HepG2 (cell line): Measurements from ENCODE around the gene PLSCR1. TPM values are rescaled to one million over a fixed set of nuclear protein-coding genes. Genes with fewer than 3 reads are reported as not detected.

Experiments used
- ATAC-seq: fragments of 200-7000 bp; cut with Tn5 transposase; 3 replicates; pipeline ENCODE4 v1.9.1; 2020; ENCODE audit warnings: mild to moderate bottlenecking, moderate library complexity
- BruUV-seq: library from RNA; stranded (reverse); fragments of 400-500 nt; replicated peaks from 2 replicates; lab custom pipeline; 2021; lab: Mats Ljungman, UMichigan
- CTCF ChIA-PET: fragments of 300-600 bp; formaldehyde crosslinking; extraction: SDS; loops from one replicate; lab custom pipeline; 2021; ENCODE audit warnings: low total read pairs, inconsistent platforms, low intra/inter-chr PET ratio; lab: Yijun Ruan, JAX
- POLR2A ChIA-PET: fragments of 350-600 bp; sonication (Branson Sonifier 250); formaldehyde crosslinking; loops from one replicate; lab custom pipeline; 2020; ENCODE audit warnings: antibody characterized with exemption, inconsistent platforms; lab: Yijun Ruan, JAX
- DNase-seq: peaks from one replicate; pipeline ENCODE4 v3.0.0-alpha.2; 2015; ENCODE audit warnings: low spot score
- FAIRE-seq: peaks from 3 replicates; lab custom pipeline; 2011; peaks lifted over from hg19 to GRCh38; lab: Jason Lieb, UNC
- H2AFZ ChIP-seq: one replicate; pipeline ENCODE4 v1.6.1; 2011; ENCODE audit warnings: low read length, inconsistent platforms
- H3K27ac ChIP-seq: fragments of 300-600 bp; 3 replicates; pipeline ENCODE4 v1.8.0; 2011; ENCODE audit warnings: mixed run types, mild to moderate bottlenecking, mixed read lengths, low read length, inconsistent platforms; ENCODE audit not compliant: insufficient read depth; ENCODE audit errors: extremely low read length
- H3K27me3 ChIP-seq, 2 experiments: fragments of 200-600 bp in 1 of 2; 2 replicates in 1 of 2; 3 replicates in 1 of 2; pipeline versions ENCODE4 v1.6.0 to v1.8.0; 2011; ENCODE audit warnings: low read length in 2 of 2, mild to moderate bottlenecking in 2 of 2, moderate library complexity in 2 of 2, inconsistent platforms in 1 of 2; ENCODE audit not compliant: insufficient read depth in 2 of 2, control insufficient read depth in 1 of 2
- H3K36me3 ChIP-seq, 2 experiments: fragments of 200-600 bp in 1 of 2; replicated peaks in 1 of 2; 2 replicates in 1 of 2; 3 replicates in 1 of 2; pipeline versions ENCODE4 v1.5.1 to v1.8.0; 2011; ENCODE audit warnings: low read length in 2 of 2, inconsistent platforms in 1 of 2; ENCODE audit not compliant: insufficient read depth in 2 of 2, control insufficient read depth in 1 of 2
- H3K4me1 ChIP-seq: 2 replicates; pipeline ENCODE4 v1.5.1; 2012; ENCODE audit warnings: low read length, inconsistent platforms; ENCODE audit not compliant: insufficient read depth
- H3K4me2 ChIP-seq: 2 replicates; pipeline ENCODE4 v1.6.0; 2011; ENCODE audit warnings: low read depth, low read length, inconsistent platforms
- H3K4me3 ChIP-seq, 3 experiments: fragments of 200-600 bp in 1 of 3; sonication (generic), shearing (Covaris generic) in 1 of 3; replicated peaks in 1 of 3; 2 replicates each; pipeline ENCODE4 v1.5.1; 2011 to 2016; ENCODE audit warnings: low read length in 3 of 3, inconsistent platforms in 2 of 3, low read depth in 2 of 3, mild to moderate bottlenecking in 2 of 3, control low read depth in 1 of 3, mixed read lengths in 1 of 3; ENCODE audit not compliant: insufficient read depth in 1 of 3
- H3K79me2 ChIP-seq: one replicate; pipeline ENCODE4 v1.6.1; 2011; ENCODE audit warnings: low read length, inconsistent platforms; ENCODE audit not compliant: insufficient read depth
- H3K9ac ChIP-seq: 2 replicates; pipeline ENCODE4 v1.6.0; 2011; ENCODE audit warnings: mild to moderate bottlenecking, low read depth, low read length, inconsistent platforms; ENCODE audit not compliant: insufficient read depth
- H3K9me3 ChIP-seq: 2 replicates; pipeline ENCODE4 v1.5.1; 2012; ENCODE audit warnings: mild to moderate bottlenecking, low read length
- H4K20me1 ChIP-seq: 2 replicates; pipeline ENCODE4 v1.6.0; 2011; ENCODE audit warnings: inconsistent platforms, mild to moderate bottlenecking, low read length, moderate library complexity; ENCODE audit not compliant: insufficient read depth
- HOXD1 ChIP-seq: sonication (generic); formaldehyde crosslinking; IDR thresholded peaks from 2 replicates; pipeline ENCODE4 v1.5.0; 2020; ENCODE audit warnings: missing genetic modification reagents
- IRF2 ChIP-seq: IDR thresholded peaks from 2 replicates; pipeline ENCODE4 v1.6.1; 2018; ENCODE audit warnings: missing genetic modification reagents, missing compliant biosample characterization
- JUN ChIP-seq: sonication (generic); formaldehyde crosslinking; IDR thresholded peaks from 2 replicates; pipeline ENCODE4 v1.4.0; 2020; ENCODE audit warnings: mild to moderate bottlenecking, missing genetic modification reagents
- MYC ChIP-seq: sonication (generic); formaldehyde crosslinking; IDR thresholded peaks from 2 replicates; pipeline ENCODE4 v1.9.0; 2021; ENCODE audit warnings: missing genetic modification reagents, borderline replicate concordance
- NFYB ChIP-seq: sonication (generic); formaldehyde crosslinking; IDR thresholded peaks from 2 replicates; pipeline ENCODE4 v1.4.0; 2020; ENCODE audit warnings: missing genetic modification reagents
- NR2F6 ChIP-seq, 2 experiments: IDR thresholded peaks; 2 replicates each; pipeline ENCODE4 v1.6.1; 2016; ENCODE audit warnings: antibody characterized with exemption in 1 of 2, mild to moderate bottlenecking in 1 of 2
- ZFYVE20 ChIP-seq: sonication (generic); formaldehyde crosslinking; IDR thresholded peaks from 2 replicates; pipeline ENCODE4 v1.8.0; 2023; ENCODE audit warnings: low read depth, mild to moderate bottlenecking, moderate library complexity, missing genetic modification reagents, borderline replicate concordance
- ZNF292 ChIP-seq: sonication (generic); formaldehyde crosslinking; IDR thresholded peaks from 2 replicates; pipeline ENCODE4 v1.8.1; 2022; ENCODE audit warnings: mild to moderate bottlenecking, low read depth, missing genetic modification reagents, borderline replicate concordance
- ZNF432 ChIP-seq: sonication (generic); formaldehyde crosslinking; IDR thresholded peaks from 2 replicates; pipeline ENCODE4 v1.5.0; 2020; ENCODE audit warnings: missing genetic modification reagents, mild to moderate bottlenecking, borderline replicate concordance
- ZNF547 ChIP-seq: sonication (generic); formaldehyde crosslinking; IDR thresholded peaks from 2 replicates; pipeline ENCODE4 v1.5.1; 2020; ENCODE audit warnings: mild to moderate bottlenecking, missing genetic modification reagents
- ZNF646 ChIP-seq: sonication (generic); formaldehyde crosslinking; IDR thresholded peaks from 2 replicates; pipeline ENCODE4 v1.9.0; 2021; ENCODE audit warnings: mild to moderate bottlenecking, missing genetic modification reagents
- ZNF660 ChIP-seq: sonication (generic); formaldehyde crosslinking; IDR thresholded peaks from 2 replicates; pipeline ENCODE4 v1.5.1; 2020; ENCODE audit warnings: mild to moderate bottlenecking, low read depth, missing genetic modification reagents, borderline replicate concordance
- ZNF709 ChIP-seq: sonication (generic); formaldehyde crosslinking; IDR thresholded peaks from 2 replicates; pipeline ENCODE4 v1.5.0; 2020; ENCODE audit warnings: mild to moderate bottlenecking, missing genetic modification reagents
- WGBS: methylation state at CpG from one replicate; pipeline ENCODE4 v1.1.6; 2017; ENCODE audit warnings: low lambda C conversion rate; 5-methylcytosine and 5-hydroxymethylcytosine counted together
- in situ Hi-C: cut with HindIII; loops from 2 replicates; pipeline ENCODE4 v1.10.0; 2017; ENCODE audit warnings: low pct_unique_long_range_greater_than_20kb; ENCODE audit not compliant: extremely low pct_ligation_motif_present
- intact Hi-C: fragments of 100-400 bp; cut with micrococcal nuclease; formaldehyde crosslinking; loops from one replicate; pipeline ENCODE4 v1.10.0; 2022; ENCODE audit not compliant: unreplicated experiment
- polyA plus RNA-seq, 8 experiments: library from polyadenylated mRNA; depleted of rRNA in 3 of 8; stranded (reverse) in 7 of 8; unstranded in 1 of 8; fragments of >200 nt; fragmentation: Illumina TruSeq in 4 of 8; extraction: Trizol in 4 of 8; gene quantifications; 2 replicates each; pipeline versions ENCODE4 v1.2.1 to v1.2.3, GENCODE V29; 2011 to 2016; ENCODE audit warnings: low read depth in 4 of 8, missing spikeins in 1 of 8, mixed read lengths in 1 of 8; ENCODE audit not compliant: insufficient read depth in 1 of 8
- total RNA-seq, 5 experiments: library from RNA; depleted of rRNA; stranded (reverse); fragments of >200 nt; fragmentation: Illumina TruSeq; extraction: Trizol; gene quantifications; 2 replicates each; pipeline ENCODE4 v1.2.3, GENCODE V29; 2016; ENCODE audit warnings: low read depth in 1 of 5
- TF ChIP-seq, protein P1 (sequence below): sonication (generic); formaldehyde crosslinking; IDR thresholded peaks from 2 replicates; pipeline ENCODE4 v1.5.0; 2020; ENCODE audit warnings: mild to moderate bottlenecking, missing genetic modification reagents, borderline replicate concordance

The PLSCR1 gene
- total and polyA plus RNA-seq, 2 of the 13 experiments (the other 11 are each of a cell fraction or from before 2014, with no cell fraction given) = 33.8 to 34.1 TPM

DNA sequence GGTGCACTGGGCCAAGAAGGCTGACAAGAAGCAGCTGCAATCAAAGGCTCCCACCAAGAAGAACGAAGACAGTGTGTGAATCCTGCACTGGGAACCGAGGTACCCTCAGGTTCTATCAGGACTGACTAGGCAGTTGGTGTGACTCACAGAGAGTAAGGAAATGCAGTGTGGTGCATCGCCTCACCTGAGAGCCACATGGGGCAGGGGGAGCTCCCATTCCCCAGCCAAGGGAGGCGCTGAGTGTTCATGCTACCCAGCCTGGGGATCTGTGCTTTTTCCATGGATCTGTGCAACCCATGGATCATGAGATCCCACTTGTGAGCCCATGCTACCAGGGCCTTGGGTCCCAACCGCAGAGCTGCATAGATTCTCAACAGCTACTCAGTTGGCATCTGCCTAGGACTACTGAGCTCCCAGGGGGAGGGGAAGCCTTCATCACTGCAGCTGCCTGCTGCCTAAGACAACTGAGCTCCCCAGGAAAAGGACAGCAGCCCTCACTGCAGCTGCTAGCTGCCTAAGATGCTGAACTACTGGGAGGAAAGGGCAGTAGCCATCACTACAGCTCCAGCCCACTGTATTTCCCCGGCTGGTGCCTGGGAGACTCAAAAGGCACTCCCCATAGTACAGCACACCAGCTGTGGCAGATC, 68.2 kb downstream of the PLSCR1 start:
- Histone ChIP-seq H3K27ac (no peak overlapping the region), H3K9me3 (no peaks in the 10 kb centered on the region), H3K4me1 (no peaks in the 10 kb centered on the region), H3K4me2 (no peak overlapping the region), H2AFZ (no peak overlapping the region), H4K20me1 (no peaks in the 10 kb centered on the region), H3K79me2 (no peaks in the 10 kb centered on the region), H3K4me3 (no peak overlapping the region), H3K27me3 (peaks cover 0 to 12% of the 10 kb centered on the region in 2 experiments; a peak in 2 of 5 replicates), H3K36me3 (no peaks in the 10 kb centered on the region), H3K9ac (no peak overlapping the region)
- intact Hi-C loops (no loop called here), in situ Hi-C loops (no loop called here)
- ATAC-seq = no peak; the same call in 1 of the 3 replicates
- no peak for DNase-seq
- no peak for FAIRE-seq
- no TSS peak for BruUV-seq
- WGBS = 0% methylated on average over 2 of the region's 6 CpGs
- CTCF ChIA-PET = no interaction called here
- TF ChIP-seq NFYB (CRISPR knock-in tag) (no peak), ZNF646 (CRISPR knock-in tag) (no peak), NR2F6 (IDR thresholded peaks at IDR 0.05) (no peak), NR2F6 (CRISPR knock-in tag; IDR thresholded peaks at IDR 0.05) (no peak), HOXD1 (no peak), MYC (no peak), IRF2 (no peak), ZNF432 (CRISPR knock-in tag) (no peak), ZNF292 (no peak), JUN (CRISPR knock-in tag) (no peak), ZNF709 (CRISPR knock-in tag) (no peak), ZNF660 (no peak), ZFYVE20 (CRISPR knock-in tag) (no peak), ZNF547 (no peak)
- TF ChIP-seq, protein P1, sequence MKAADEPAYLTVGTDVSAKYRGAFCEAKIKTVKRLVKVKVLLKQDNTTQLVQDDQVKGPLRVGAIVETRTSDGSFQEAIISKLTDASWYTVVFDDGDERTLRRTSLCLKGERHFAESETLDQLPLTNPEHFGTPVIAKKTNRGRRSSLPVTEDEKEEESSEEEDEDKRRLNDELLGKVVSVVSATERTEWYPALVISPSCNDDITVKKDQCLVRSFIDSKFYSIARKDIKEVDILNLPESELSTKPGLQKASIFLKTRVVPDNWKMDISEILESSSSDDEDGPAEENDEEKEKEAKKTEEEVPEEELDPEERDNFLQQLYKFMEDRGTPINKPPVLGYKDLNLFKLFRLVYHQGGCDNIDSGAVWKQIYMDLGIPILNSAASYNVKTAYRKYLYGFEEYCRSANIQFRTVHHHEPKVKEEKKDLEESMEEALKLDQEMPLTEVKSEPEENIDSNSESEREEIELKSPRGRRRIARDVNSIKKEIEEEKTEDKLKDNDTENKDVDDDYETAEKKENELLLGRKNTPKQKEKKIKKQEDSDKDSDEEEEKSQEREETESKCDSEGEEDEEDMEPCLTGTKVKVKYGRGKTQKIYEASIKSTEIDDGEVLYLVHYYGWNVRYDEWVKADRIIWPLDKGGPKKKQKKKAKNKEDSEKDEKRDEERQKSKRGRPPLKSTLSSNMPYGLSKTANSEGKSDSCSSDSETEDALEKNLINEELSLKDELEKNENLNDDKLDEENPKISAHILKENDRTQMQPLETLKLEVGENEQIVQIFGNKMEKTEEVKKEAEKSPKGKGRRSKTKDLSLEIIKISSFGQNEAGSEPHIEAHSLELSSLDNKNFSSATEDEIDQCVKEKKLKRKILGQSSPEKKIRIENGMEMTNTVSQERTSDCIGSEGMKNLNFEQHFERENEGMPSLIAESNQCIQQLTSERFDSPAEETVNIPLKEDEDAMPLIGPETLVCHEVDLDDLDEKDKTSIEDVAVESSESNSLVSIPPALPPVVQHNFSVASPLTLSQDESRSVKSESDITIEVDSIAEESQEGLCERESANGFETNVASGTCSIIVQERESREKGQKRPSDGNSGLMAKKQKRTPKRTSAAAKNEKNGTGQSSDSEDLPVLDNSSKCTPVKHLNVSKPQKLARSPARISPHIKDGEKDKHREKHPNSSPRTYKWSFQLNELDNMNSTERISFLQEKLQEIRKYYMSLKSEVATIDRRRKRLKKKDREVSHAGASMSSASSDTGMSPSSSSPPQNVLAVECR = no peak
- POLR2A ChIA-PET = no interaction called here
